ENCODE results near the gene LSM14A.
"Not testable (repeated sequence)": the region's sequence is repeated elsewhere in the genome, so short reads cannot be mapped to it uniquely, and the experiment has no call there.

Gene LSM14A

DNA sequence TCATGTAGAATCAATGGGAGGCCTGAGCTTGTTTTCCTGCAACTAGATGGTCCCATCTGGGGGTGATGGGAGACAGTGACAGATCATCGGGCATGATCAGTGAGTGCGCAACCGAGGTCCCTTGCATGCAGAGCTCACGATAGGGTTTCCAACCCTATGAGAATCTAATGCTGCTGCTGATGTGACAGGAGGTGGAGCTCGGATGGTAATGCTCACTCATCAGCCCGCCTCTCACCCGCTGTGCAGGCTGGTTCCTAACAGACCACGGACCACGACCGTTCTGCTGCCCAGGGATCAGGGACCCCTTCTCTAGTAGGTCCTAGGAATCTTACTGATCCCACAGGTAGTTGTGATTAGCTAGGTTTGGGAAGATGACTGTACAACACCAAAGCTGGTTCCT lies 58.5 kb downstream of the LSM14A start:
- DNase-seq (ENCODE audit: low spot score), result no peak

DNA sequence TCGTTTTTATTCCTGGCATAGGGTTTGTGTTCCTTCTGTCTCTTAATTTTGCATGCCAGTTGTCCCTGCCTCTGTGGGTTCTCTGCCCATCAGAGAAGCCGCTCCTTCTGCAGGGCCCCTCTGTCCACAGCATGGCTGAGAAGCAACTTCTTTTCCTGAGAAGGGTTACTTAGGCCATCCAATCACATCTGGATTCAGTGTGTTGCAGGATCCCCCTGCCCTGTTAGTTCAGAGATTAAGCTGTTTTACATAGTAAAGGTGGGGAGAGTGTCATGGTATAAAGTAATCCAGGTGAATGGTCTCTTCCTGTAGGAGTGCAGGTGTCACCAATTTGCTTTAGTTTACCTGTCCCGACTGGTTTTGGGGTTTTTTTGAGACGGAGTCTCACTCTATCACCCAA lies 59.1 kb downstream of the LSM14A start:
- no peak for DNase-seq (ENCODE audit: low spot score)

DNA sequence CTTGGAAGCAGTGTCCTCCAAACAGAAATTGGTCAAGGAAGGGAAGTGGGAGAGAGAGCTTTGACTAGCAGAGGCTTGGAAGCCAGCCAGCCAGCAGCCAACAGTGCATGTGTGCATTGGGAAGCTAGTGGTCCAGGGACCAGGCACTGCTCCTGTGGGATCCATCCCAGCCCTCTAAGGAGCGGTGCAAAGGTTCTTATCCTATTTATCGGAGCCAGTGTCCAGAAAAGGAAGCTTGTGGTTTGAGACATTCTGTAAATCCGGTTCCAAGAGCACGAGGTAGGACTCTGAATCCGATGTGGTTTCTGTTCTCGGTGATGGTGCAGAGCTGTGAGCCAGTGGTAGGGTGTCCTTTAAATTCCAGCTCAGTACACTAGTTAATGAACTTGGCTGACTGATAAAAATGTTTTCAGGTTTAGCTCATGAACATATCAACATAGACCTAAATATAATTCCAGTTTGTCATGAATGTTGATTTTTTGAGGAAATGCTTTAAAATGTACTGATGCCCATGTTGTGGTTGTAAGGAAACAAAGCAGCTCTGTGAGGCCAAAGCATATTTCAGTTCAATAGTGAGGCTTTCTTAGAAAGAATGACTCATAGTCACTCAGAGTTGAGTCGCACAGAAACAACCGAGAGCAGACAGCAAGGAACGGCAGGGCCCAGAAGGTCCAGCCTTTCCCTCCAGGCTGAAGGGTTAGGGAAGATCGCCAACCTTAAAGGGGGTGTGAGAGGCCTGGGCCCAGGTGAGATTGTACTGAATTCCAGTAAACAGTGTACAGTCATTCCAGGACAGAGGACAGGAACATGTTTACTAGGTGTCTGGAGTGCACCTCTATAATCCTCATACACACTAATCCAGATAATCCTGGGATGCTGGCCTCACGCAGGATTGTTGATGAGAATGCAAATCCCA lies 60.5 kb downstream of the LSM14A start:
- DNase-seq (ENCODE audit: low spot score), result peak; percentile 90

DNA sequence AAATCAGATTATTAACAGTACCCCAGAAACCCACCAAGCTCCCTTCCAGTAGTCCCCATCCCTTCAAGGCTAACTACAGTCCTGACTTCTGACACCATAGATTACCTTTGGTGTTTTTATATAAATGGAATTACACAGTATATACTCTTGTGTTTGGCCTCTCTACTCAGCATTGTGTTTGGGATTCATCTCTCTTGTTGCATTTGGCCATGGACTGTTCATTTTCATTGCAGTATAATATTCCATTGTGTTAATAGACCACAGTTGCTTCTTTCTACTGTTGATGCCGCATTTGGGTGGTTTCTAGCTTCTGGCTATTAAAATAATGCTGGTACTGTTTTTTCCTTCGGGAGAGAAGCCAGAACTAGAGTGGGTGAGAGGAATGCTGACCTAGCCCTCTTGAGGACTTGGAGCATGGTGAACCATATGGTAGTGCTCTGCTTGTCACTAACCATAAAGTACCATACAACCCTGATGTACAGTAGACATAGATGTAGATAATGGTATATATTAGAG lies 63.2 kb downstream of the LSM14A start:
- no peak for DNase-seq (ENCODE audit: low spot score)

DNA sequence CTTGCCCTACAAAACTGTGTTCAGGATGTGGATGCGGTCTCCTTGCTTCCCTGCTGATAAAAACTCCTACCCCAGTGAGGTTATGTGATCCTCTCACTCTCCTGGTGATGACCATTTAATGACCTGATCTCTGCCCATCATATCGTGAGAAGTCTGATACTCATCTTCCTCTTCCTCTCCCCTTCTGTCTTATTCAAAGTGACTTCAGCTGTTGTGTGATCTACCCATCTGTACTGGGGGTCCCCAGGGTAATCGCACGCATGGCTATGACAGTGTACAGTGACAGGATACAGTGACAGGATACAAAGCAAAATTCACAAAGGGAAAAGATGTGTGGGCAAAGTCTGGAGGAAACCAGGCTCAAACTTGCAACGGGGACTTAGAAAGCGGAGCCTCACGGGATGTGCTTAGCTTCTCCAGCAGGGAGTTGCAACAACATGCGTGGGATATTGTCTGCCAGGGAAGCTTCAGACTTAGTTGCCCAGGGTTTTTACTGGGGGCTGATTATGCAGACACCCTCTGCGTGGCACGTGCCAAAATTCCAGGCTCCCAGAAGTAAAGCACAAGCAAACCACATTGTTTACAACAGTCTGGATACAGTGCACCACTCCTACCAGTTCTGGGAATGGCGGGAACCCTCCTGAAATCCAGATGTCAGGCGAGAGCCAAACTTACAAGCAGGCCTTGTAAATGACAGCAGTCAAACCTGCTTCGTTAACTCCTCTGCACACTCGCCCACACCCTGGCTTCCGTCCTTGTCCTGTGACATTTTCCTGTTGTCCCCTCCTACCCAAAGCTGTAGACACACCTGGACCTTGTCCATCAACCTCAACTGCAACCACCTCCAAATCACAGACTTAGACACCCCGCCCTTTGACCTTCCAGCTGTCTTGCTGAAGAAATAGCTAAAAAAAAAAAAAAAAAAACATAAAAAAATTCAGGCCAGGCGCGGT lies 64.0 kb downstream of the LSM14A start:
- DNase-seq (ENCODE audit: low spot score), result peak; percentile 67

DNA sequence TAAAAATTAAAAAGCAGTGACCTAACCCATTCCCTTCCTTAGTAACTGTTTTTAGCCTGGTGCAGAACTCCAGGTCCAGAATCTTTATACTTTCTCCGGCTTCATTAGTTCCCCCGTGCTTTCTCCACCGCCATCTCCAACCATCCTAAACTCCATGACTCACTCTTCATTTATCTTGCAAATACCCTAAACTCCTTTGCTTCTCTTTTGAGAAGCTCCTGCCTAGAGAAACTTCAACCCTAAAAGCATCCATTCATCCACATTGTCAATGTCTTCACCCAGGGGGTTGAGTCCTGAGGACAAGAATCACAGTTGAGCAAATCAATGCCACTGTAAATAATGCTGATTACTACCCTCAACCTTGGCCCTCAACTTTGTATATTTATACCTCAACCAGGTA lies 65.0 kb downstream of the LSM14A start:
- DNase-seq (ENCODE audit: low spot score), result no peak

DNA sequence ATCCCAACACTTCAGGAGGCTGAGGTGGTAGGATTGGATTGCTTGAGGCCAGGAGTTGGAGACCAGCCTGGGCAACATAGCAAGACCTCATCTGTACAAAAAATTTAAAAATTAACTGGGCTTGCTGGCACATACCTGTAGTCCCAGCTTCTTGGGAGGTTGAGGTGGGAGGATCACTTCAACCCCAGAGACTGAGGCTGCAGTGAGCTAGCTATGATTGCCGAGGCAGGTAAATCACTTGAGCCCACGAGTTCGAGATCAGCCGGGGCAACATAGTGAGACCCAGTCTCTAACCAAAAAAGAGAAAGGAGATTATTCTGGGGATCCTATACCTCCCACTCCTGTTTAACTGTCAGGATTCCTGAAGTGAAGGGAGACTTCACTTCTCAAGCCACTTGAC lies 65.6 kb downstream of the LSM14A start:
- DNase-seq (ENCODE audit: low spot score), result no peak

DNA sequence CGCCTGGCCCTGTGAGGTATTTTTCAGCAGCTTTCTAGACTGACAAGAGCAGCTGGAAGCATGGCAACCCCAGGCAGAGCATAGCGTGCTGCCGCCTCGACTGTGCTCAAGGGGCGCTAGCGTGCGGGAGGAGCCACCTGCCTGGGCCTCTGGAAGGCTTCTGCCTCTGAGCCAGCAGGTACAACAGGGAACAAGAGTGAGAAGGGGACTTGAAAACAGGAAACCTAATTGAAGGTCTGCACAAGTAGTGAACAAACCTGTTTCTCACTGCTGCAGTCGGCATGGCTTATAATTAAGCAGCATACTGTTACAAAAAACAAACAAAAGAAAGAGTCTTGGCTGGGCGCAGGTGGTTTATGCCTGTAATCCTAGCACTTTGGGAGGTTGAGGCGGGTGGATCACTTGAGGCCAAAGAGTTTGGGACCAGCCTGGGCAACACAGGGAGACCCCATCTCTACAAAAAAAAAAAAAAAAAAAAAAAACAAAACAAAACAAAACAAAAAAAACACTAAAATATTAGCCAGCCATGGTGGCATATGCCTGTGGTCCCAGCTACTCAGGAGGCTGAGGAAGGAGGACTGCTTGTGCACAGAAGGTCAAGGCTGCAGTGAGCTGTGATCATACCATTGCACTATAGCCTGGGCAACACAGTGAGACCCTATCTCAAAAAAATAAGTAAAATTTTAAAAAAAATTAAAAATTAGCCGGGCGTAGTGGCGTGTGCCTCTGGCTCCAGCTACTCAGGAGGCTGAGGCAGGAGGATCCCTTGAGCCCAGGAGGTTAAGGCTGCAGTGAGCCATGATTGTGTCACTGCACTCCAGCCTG lies 69.4 kb downstream of the LSM14A start:
- DNase-seq (ENCODE audit: low spot score), result no peak

DNA sequence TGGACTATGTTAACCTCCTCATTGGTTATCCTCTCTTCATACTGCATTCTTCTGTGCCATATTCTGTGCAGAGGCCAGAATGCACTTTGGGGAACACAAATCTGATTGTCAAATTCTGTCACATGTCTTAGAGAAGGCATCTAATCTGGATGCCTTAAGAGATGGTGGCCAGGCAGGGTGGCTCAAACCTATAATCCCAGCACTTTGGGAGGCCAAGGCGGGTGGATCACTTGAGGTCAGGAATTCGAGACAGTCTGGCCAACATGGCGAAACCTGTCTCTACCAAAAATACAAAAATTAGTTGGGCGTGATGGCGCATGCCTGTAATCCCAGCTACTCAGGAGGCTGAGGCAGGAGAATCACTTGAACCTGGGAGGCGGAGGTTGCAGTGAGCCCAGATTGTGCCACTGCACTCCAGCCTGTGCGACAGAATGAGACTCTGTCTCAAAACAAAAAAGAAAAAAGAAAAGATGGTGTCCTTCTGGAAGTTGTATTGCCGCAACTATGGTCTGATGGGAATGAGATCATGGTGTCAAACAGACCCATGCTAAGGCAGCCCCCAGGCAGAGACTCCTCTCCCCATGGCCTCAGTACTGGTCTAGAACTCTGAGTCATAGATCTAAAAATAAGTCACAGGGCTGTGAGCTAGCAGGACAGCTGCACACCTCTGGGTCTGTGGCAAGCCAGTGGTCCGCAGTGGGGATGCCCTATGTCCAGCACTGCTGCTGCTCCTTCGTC lies 71.0 kb downstream of the LSM14A start:
- peak; percentile 26 for DNase-seq (ENCODE audit: low spot score)

DNA sequence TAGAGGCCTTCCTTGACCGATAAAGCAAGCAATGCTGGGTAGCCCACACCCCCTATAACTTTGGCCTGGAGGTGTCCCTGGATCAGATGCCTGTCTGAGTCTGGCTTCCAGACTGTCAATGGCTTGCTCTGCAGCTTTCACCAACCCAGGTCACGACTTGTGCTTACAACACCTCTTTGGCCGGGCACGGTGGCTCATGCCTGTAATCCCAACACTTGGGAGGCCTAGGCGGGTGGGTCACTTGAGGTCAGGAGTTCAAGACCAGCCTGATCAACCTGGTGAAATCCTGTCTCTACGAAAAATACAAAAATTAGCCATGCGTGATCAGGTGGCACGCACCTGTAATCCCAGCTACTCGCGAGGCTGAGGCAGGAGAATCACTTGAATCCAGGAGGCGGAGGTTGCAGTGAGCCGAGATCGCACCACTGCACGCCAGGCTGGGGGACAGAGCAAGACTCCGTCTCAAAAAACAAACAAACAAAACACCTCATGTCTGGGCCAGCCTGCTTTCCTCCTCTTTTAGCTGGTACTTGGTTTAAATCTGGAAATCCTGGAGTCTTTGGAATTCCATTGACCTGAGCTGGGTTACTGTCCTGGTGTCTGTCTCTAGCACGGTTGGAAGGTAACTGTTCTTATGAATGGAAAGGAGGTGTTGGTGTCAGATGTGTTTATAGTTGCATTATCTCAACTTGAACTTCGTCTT lies 71.7 kb downstream of the LSM14A start:
- DNase-seq (ENCODE audit: low spot score), result no peak

DNA sequence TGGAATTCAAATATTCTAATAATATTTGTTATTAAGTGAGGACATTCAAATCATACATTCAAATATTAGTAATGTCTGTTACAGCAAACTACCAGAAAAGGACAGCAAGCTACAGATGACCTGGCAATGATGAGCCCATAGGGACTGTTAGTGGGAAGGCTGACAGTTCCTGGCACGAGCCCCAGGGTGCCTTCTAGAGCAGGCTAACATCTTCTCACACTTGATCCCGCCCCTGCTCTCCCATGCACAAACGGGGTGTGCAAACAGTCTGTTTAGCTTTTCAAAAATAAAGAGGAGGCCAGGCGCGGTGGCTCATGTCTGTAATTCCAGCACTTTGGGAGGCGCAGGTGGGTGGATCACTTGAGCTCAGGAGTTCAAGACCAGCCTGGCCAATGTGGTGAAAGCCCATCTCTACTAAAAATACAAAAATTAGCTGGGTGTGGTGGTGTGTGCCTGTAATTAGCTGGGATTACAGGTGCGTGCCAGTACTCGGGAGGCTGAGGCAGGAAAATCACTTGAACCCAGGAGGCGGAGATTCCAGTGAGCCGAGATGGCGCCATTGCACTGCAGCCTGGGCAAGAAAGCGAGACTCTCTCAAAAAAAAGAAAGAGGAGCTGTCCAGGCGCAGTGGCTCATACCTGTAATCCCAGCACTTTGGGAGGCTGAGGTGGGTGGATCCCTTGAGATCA lies 72.5 kb downstream of the LSM14A start:
- peak; percentile 59 for DNase-seq (ENCODE audit: low spot score)

DNA sequence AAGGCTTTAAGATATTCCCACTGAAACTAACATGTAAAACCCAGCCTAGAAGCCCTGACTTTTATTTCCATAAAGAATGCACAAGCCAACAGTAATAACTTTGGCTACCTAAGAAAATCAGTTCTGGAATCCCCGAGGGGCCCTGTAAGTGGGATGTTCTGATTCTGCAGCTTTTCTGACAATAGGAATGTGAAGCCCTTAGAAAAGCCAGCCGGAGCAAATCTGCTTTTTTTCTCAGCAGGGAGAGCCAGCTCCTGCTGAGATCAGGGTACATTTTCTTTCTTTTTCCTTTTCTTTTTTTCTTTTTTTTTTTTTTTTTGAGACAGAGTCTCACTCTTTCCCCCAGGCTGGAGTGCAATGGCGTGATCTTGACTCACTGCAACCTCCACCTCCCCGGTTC lies 74.0 kb downstream of the LSM14A start:
- DNase-seq (ENCODE audit: low spot score), result no peak

DNA sequence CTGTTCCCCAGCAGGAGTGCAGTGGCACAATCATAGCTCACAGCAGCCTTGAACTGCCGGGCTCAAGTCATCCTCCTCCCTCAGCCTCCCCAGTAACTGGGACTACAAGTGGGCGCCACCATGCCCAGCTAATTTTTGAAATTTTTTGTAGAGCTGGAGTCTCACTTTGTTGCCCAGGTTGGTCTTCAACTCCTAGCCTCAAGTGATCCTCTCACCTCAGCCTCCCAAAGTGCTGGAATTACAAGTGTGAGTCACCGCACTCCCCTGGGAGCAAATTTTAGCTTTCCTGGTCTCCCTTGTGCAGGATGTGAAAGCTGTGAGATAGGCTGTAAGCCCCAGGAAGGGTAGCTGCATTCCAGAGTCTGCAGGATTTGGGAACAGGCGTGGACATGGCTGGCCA lies 76.6 kb downstream of the LSM14A start:
- no peak for DNase-seq (ENCODE audit: low spot score)

DNA sequence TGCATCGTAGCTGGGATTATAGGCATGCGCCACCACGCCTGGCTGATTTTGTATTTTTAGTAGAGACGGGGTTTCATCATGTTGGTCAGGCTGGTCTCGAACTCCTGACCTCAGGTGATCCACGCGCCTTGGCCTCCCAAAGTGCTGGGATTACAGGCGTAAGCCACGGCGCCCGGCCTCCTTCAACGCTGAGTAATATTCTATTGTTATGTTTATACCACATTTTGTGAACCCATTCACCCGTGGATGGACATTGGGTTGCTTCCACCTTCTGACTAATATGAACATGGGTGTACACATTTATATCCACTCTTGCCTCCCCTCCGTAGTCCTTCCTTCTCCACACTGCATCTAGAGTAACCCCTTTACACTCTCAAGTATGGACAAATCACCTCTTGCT lies 80.9 kb downstream of the LSM14A start:
- not testable (repeated sequence) for DNase-seq (ENCODE audit: low spot score)

DNA sequence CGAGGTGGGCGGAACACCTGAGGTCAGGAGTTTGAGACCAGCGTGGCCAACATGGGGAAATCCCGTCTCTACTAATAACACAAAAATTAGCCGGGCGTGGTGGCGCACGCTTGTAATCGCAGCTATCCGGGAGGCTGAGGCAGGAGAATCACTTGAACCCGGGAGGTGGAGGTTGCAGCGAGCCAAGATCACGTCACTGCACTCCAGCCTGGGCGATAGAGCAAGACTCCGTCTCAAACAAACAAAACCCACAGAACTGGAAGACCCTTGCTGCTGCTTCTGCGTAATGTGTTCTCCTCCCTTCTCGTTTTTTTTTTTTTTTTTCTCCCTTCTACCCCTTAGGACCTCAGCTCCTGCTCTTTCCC lies 81.4 kb downstream of the LSM14A start:
- DNase-seq (ENCODE audit: low spot score), result not testable (repeated sequence)

DNA sequence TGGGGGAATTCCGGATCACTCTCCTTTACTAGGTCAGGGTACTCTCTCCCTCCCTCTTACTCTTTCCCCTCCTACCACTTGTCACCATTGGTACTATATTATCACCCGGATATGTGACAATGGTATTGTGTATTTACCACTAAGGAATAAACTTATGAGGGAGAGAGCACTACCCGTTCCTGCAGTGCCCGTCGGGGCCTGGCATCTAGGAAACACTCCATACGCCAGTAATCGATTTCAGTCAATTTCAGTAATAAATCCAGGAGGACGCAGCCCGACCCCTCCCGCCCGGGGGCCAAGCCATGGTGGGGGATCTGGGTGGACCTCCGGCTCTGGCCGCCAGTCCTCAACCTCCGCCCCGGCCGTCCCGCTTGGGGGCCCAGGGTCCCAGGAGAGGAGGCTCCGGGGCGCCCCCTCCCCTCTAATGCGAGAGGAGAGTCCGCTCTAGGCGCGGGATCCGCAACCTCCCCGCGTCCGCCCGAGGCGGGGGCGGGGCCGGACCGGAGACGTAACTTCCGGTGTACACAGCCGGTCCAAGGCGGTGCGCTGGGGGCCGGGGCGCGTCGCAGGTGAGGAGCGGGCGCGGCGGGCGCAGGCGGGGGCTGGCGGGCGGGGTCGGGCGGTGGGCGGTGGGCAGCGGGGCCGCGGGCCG lies 81.9 kb downstream of the LSM14A start, which contains the start of gene GARRE1:
Gene GARRE1 (plus strand): TSS at position 509 of the 652 bp plus-strand sequence. CDS start 45,920 bp downstream, outside the sequence.
- DNase-seq (ENCODE audit: low spot score), result peak; percentile 79

DNA sequence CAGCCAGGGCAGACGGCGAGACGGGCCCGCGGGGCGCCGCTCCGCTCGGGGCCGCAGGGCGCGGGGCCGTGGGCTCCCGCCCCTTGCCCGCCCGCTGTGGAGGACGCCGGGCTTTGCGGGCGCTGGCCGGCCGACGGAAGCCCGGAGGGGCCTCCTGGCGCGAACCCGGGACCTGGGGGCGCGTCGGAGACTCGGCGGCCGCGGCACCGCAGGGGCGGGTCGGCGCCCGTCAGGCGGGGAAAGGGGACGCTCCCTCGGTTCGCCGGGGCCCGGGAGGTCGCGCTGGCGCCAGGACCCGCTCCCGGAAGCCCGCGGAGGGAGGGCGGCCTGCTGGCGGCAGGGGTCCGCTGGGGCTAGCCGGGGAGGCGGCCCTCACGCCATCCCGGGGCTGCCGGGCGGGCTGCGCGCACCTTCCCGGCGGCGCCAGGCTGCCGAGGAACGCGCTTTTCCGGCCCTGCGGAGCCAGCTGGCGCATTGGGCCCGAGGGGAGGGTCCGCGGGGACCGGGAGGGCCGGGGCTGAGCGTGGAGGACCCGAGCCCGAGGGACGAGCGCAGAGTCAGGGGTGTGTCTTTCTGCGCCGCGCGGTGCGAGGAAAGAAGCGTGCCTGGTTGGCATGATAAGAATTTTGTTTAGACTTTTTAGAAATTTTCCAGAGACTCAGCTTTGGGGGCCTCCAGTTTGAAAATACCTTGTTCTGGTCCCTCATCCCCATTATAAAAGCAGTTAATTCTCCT lies 82.6 kb downstream of the LSM14A start:
- peak; percentile 27 for DNase-seq (ENCODE audit: low spot score)

DNA sequence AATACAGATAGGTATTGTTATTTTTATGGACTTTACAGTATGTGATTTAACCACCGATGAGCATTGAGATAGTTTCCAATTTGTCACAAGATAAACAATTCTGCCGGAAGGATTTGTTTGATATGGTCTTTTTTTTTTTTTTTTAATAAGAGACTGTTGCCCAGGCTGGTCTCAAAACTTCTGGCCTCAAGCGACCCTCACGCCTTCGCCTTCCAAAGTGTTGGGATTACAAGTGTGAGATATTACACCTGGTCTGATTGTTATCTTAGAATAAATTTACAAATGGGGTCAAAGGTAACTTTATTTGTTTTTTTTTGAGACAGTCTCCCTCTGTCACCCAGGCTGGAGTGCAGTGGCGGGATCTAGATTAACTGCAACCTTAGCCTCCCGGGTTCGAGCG lies 83.2 kb downstream of the LSM14A start:
- DNase-seq (ENCODE audit: low spot score), result no peak

Measured in AG08395 (cell line).